Measurements from ENCODE around the gene IFITM1.

DNA sequence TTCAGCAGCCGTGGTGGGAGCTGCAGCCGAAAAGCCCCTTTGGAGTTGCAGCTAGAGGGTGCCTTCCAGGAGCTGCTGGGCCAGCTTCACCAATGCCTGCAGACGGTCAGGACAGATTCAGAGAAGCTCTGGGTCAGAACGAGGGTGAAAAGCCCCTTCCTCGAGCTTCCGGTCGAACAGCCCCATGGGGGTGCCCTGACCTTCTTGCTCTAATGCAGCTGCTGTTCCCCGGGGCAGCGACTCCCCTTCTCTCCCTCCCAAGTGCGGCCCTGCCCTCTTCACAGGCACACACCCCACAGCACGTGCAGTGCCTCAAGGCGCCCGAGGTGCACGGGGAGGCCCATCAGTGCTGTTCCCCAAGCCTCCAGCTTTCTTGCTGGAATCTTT is 16.5 kb downstream of the IFITM1 start:
- TF ChIP-seq POLR2A (IDR thresholded peaks at IDR 0.05; ENCODE audit: control extremely low read depth in 1 of 2, low read depth in 2 of 2, low read length in 2 of 2) (no peak), JUND (IDR thresholded peaks at IDR 0.05; ENCODE audit: low read length) (no peak), EZH2 (IDR thresholded peaks at IDR 0.05; ENCODE audit: low read depth, low read length, severe bottlenecking) (no peak)
